ENCODE results near the gene LAMA2.

GRCh38 chr6:128882991-128883611 is at the start of gene LAMA2:
- TF ChIP-seq CTCF (IDR thresholded peaks at IDR 0.05) (no peak), POLR2A (IDR thresholded peaks at IDR 0.05) (peak; percentile 33), POLR2AphosphoS5 (IDR thresholded peaks at IDR 0.05) (peak; percentile 67 to 84 (median 68))

Measured in breast epithelium (tissue), 3 donors.